Hepatocyte (in vitro differentiated cells): Measurements from ENCODE around the gene CAVIN1. TPM values are rescaled to one million over a fixed set of nuclear protein-coding genes. Genes with fewer than 3 reads are reported as not detected.

Experiments used
- DNase-seq: peaks from one replicate; pipeline ENCODE4 v3.0.0-alpha.2; 2016; ENCODE audit warnings: low spot score
- H2AFZ ChIP-seq: fragments of 200-600 bp; sonication (generic); 2 replicates; pipeline ENCODE4 v1.6.0; 2016; ENCODE audit warnings: antibody characterized with exemption, mild to moderate bottlenecking
- H3K27ac ChIP-seq: fragments of 200-600 bp; sonication (generic); 2 replicates; pipeline ENCODE4 v1.5.1; 2016; ENCODE audit warnings: mild to moderate bottlenecking
- H3K27me3 ChIP-seq: fragments of 200-600 bp; sonication (generic); 2 replicates; pipeline ENCODE4 v1.6.1; 2016
- H3K36me3 ChIP-seq: fragments of 200-600 bp; sonication (generic); replicated peaks from 2 replicates; pipeline ENCODE4 v1.5.1; 2016; ENCODE audit warnings: low read depth; ENCODE audit not compliant: insufficient read depth
- H3K4me1 ChIP-seq: fragments of 200-600 bp; sonication (generic); 2 replicates; pipeline ENCODE4 v1.5.1; 2016; ENCODE audit warnings: mild to moderate bottlenecking, moderate library complexity; ENCODE audit not compliant: insufficient read depth
- H3K4me2 ChIP-seq: fragments of 200-600 bp; sonication (generic); 2 replicates; pipeline ENCODE4 v1.6.0; 2016
- H3K4me3 ChIP-seq: fragments of 200-600 bp; sonication (generic); 2 replicates; pipeline ENCODE4 v1.5.1; 2016; ENCODE audit warnings: mild to moderate bottlenecking
- H3K79me2 ChIP-seq: fragments of 200-600 bp; sonication (generic); 2 replicates; pipeline ENCODE4 v1.6.0; 2017; ENCODE audit warnings: mild to moderate bottlenecking
- H3K9me2 ChIP-seq: fragments of 200-600 bp; sonication (generic); replicated peaks from 2 replicates; pipeline ENCODE4 v1.6.0; 2017; ENCODE audit warnings: mild to moderate bottlenecking; ENCODE audit not compliant: insufficient read depth
- H3K9me3 ChIP-seq: fragments of 200-600 bp; sonication (generic); 2 replicates; pipeline ENCODE4 v1.5.1; 2016; ENCODE audit warnings: low read depth, mild to moderate bottlenecking
- H4K20me1 ChIP-seq: fragments of 200-600 bp; sonication (generic); 2 replicates; pipeline ENCODE4 v1.6.0; 2016; ENCODE audit warnings: mild to moderate bottlenecking; ENCODE audit not compliant: insufficient read depth, poor library complexity, severe bottlenecking
- EZH2 ChIP-seq: fragments of 200-600 bp; sonication (generic); IDR thresholded peaks from 2 replicates; pipeline ENCODE4 v1.6.1; 2016; ENCODE audit warnings: antibody characterized with exemption, mild to moderate bottlenecking, borderline replicate concordance
- EZH2phosphoT487 ChIP-seq: fragments of 200-600 bp; sonication (generic); IDR thresholded peaks from one replicate; pipeline ENCODE4 v1.6.1; 2018; ENCODE audit warnings: antibody characterized with exemption, mild to moderate bottlenecking, low read depth, moderate library complexity; ENCODE audit not compliant: unreplicated experiment, severe bottlenecking
- WGBS: methylation state at CpG from one replicate; pipeline ENCODE4 v1.1.6; 2016; ENCODE audit warnings: low lambda C conversion rate; ENCODE audit errors: missing lambda C conversion rate; 5-methylcytosine and 5-hydroxymethylcytosine counted together
- polyA plus RNA-seq: library from polyadenylated mRNA; unstranded; fragments of >200 nt; fragmentation: Nextera tagmentation; extraction: Ambion mirVana; gene quantifications from 2 replicates; pipeline ENCODE4 v1.2.1, GENCODE V29; 2016
- total RNA-seq: library from RNA; depleted of rRNA; stranded (reverse); fragments of >200 nt; gene quantifications from 2 replicates; pipeline ENCODE4 v1.2.3, GENCODE V29; 2014
- TF ChIP-seq, protein P1 (sequence below): fragments of 200-600 bp; sonication (generic); IDR thresholded peaks from 2 replicates; pipeline ENCODE4 v1.5.1; 2016; ENCODE audit warnings: antibody characterized with exemption, mild to moderate bottlenecking; ENCODE audit not compliant: poor library complexity

CAVIN1 gene
- total and polyA plus RNA-seq, 2 experiments from 2014 or later, result 85.8 to 111 TPM

- Histone ChIP-seq H3K79me2 (peaks cover 23% of the 10 kb centered on the region), H3K4me3 (no peak overlapping the region), H3K4me1 (peaks cover 20% of the 10 kb centered on the region), H3K9me2 (no peaks in the 10 kb centered on the region), H3K36me3 (no peaks in the 10 kb centered on the region), H3K27ac (no peak overlapping the region), H2AFZ (no peak overlapping the region), H4K20me1 (peaks cover 9% of the 10 kb centered on the region), H3K27me3 (no peaks in the 10 kb centered on the region), H3K4me2 (no peak overlapping the region), H3K9me3 (no peaks in the 10 kb centered on the region)
- WGBS, result 89% methylated on average over 4 of the region's 4 CpGs
- DNase-seq, result no peak
- TF ChIP-seq EZH2phosphoT487 (no peak), EZH2 (no peak)
- TF ChIP-seq, protein P1, sequence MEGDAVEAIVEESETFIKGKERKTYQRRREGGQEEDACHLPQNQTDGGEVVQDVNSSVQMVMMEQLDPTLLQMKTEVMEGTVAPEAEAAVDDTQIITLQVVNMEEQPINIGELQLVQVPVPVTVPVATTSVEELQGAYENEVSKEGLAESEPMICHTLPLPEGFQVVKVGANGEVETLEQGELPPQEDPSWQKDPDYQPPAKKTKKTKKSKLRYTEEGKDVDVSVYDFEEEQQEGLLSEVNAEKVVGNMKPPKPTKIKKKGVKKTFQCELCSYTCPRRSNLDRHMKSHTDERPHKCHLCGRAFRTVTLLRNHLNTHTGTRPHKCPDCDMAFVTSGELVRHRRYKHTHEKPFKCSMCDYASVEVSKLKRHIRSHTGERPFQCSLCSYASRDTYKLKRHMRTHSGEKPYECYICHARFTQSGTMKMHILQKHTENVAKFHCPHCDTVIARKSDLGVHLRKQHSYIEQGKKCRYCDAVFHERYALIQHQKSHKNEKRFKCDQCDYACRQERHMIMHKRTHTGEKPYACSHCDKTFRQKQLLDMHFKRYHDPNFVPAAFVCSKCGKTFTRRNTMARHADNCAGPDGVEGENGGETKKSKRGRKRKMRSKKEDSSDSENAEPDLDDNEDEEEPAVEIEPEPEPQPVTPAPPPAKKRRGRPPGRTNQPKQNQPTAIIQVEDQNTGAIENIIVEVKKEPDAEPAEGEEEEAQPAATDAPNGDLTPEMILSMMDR, result no peak
These were observed 2.0 kb upstream of the CAVIN1 start for GRCh38 chr17:42424991-42425610.

DNA sequence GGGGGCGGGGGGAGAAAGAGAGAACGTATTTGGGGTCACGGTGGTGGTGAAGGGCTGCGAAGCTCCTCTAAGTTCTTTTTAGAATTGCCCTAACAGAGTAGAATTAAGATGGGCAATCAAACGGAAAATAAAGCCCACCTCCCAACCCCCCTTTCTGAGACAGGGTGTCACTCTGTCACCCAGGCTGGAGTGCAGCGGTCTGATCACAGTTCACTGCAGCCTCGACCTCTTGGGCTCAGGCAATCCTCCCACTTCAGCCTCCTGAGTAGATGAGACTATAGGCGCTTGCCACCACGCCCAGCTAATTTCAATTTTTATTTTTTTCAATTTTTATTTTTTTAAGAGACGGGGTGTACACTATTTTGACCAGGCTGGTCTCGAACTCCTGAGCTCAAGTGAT is 710 bp upstream of the CAVIN1 start:
- Histone ChIP-seq H3K79me2 (peaks cover 28% of the 10 kb centered on the region), H3K36me3 (no peaks in the 10 kb centered on the region), H3K9me3 (no peaks in the 10 kb centered on the region), H3K27ac (peak overlapping the region; percentile 76), H3K9me2 (no peaks in the 10 kb centered on the region), H4K20me1 (peaks cover 9% of the 10 kb centered on the region), H2AFZ (peak overlapping the region; percentile 21), H3K27me3 (no peaks in the 10 kb centered on the region), H3K4me3 (no peak overlapping the region), H3K4me1 (peaks cover 16% of the 10 kb centered on the region), H3K4me2 (peak overlapping the region; percentile 83)
- DNase-seq, result no peak
- TF ChIP-seq, protein P1, result no peak
- TF ChIP-seq EZH2, result no peak
- TF ChIP-seq EZH2phosphoT487, result no peak
- 75% methylated on average over 11 of the region's 11 CpGs for WGBS

- under 1% methylated on average over 39 of the region's 44 CpGs for WGBS
- H2AFZ ChIP-seq, result peak overlapping the region; percentile 37
- H3K79me2 ChIP-seq, result peaks cover 32% of the 10 kb centered on the region
These were observed 571 bp downstream of the CAVIN1 start for GRCh38 chr17:42422412-42422957.

More at GRCh38 chr17:42422412-42422957, 571 bp downstream of the CAVIN1 start:
- Histone ChIP-seq H3K4me1 (peaks cover 16% of the 10 kb centered on the region), H3K27ac (peak overlapping the region; percentile 83), H3K27me3 (no peaks in the 10 kb centered on the region), H3K9me2 (no peaks in the 10 kb centered on the region), H3K4me2 (peak overlapping the region; percentile 83), H3K36me3 (no peaks in the 10 kb centered on the region), H3K4me3 (peak overlapping the region; percentile 77), H3K9me3 (no peaks in the 10 kb centered on the region), H4K20me1 (peaks cover 9% of the 10 kb centered on the region)
- peak; percentile 66 for DNase-seq
- TF ChIP-seq EZH2phosphoT487 (no peak), EZH2 (no peak)
- TF ChIP-seq, protein P1, result no peak
